ENCODE measurements around the gene TRAPPC14. TPM values are rescaled to one million over a fixed set of nuclear protein-coding genes. Genes with fewer than 3 reads are reported as not detected.
"Not testable (repeated sequence)": the region's sequence is repeated elsewhere in the genome, so short reads cannot be mapped to it uniquely, and the experiment has no call there.

TRAPPC14 gene
- total RNA-seq, 2 experiments from 2014 or later: 17.9 to 19.7 TPM

GRCh38 chr7:100148225-100148558 lies 10.3 kb downstream of the TRAPPC14 start:
- intact Hi-C loops (cut with micrococcal nuclease): loop anchor here (1.0 to 2.0 kb wide), 5 partner anchors 10 to 280 kb away; partner anchors contain the start of genes GPC2, MBLAC1, STAG3 and TRAPPC14
- no peaks in the 10 kb centered on the region for H3K9me3 Mint-ChIP-seq

GRCh38 chr7:100147278-100147677 lies 11.2 kb downstream of the TRAPPC14 start:
- H3K36me3 Mint-ChIP-seq: peaks cover 9% of the 10 kb centered on the region
- ChIA-PET POLR2A (interaction anchor here (1.2 kb wide), 1 partner anchor 9 kb away, joined by 3 read pairs; no protein-coding TSS in a partner anchor), CTCF (interaction anchor here (2.1 to 6.2 kb wide), 2 partner anchors 15 to 70 kb away, joined by 9 to 46 read pairs; no protein-coding TSS in a partner anchor)
- peaks cover 19% of the 10 kb centered on the region for H3K4me1 Mint-ChIP-seq (ENCODE audit: low read depth)
- peak overlapping the region; percentile 94 for H3K27ac Mint-ChIP-seq
- no peaks in the 10 kb centered on the region for H3K27me3 Mint-ChIP-seq
- H3K9me3 Mint-ChIP-seq: no peaks in the 10 kb centered on the region
- no peak for DNase-seq
- no peak overlapping the region for H3K4me3 Mint-ChIP-seq
- intact Hi-C loops (cut with micrococcal nuclease): no loop called here

More at GRCh38 chr7:100148225-100148558, 10.3 kb downstream of the TRAPPC14 start:
- CTCF ChIA-PET: interaction anchor here (1.0 to 6.2 kb wide), 4 partner anchors 9 to 70 kb away, joined by 4 to 46 read pairs (median 8); no protein-coding TSS in a partner anchor
- Mint-ChIP-seq H3K4me3 (peak overlapping the region; percentile 95), H3K27ac (peak overlapping the region; percentile 94), H3K4me1 (ENCODE audit: low read depth) (peaks cover 23% of the 10 kb centered on the region), H3K27me3 (no peaks in the 10 kb centered on the region), H3K36me3 (peaks cover 15% of the 10 kb centered on the region)
- DNase-seq: no peak
- POLR2A ChIA-PET: interaction anchor here (0.7 to 1.6 kb wide), 7 partner anchors 9 to 48 kb away, joined by 3 to 4 read pairs (median 3); partner anchors contain the start of genes CNPY4, GPC2 and MCM7

- H3K27me3 Mint-ChIP-seq; H3K36me3 Mint-ChIP-seq; DNase-seq; POLR2A ChIA-PET; H3K4me3 Mint-ChIP-seq; H3K9me3 Mint-ChIP-seq; intact Hi-C loops (cut with micrococcal nuclease); H3K27ac Mint-ChIP-seq: not testable (repeated sequence)
- CTCF ChIA-PET: interaction anchor here (6.2 kb wide), 1 partner anchor 14 kb away, joined by 46 read pairs; no protein-coding TSS in a partner anchor
- peaks cover 17% of the 10 kb centered on the region for H3K4me1 Mint-ChIP-seq (ENCODE audit: low read depth)
These were observed 12.2 kb downstream of the TRAPPC14 start for GRCh38 chr7:100146350-100146749.

- CTCF ChIA-PET: interaction anchor here (1.0 kb wide), 1 partner anchor 12 kb away, joined by 4 read pairs; no protein-coding TSS in a partner anchor
- peaks cover 11% of the 10 kb centered on the region for H3K4me1 Mint-ChIP-seq (ENCODE audit: low read depth)
- peaks cover 2% of the 10 kb centered on the region for H3K27me3 Mint-ChIP-seq
- no peaks in the 10 kb centered on the region for H3K9me3 Mint-ChIP-seq
- no peak overlapping the region for H3K4me3 Mint-ChIP-seq
- POLR2A ChIA-PET: no interaction called here
- no peaks in the 10 kb centered on the region for H3K36me3 Mint-ChIP-seq
- H3K27ac Mint-ChIP-seq: no peak overlapping the region
- intact Hi-C loops (cut with micrococcal nuclease): no loop called here
- no peak for DNase-seq
These were observed 16.1 kb downstream of the TRAPPC14 start for GRCh38 chr7:100142461-100142860.

- Mint-ChIP-seq H3K9me3 (no peaks in the 10 kb centered on the region), H3K4me1 (ENCODE audit: low read depth) (peaks cover 11% of the 10 kb centered on the region), H3K27ac (no peak overlapping the region), H3K27me3 (peaks cover 2% of the 10 kb centered on the region), H3K36me3 (no peaks in the 10 kb centered on the region), H3K4me3 (no peak overlapping the region)
- intact Hi-C loops (cut with micrococcal nuclease): loop anchor here (1.0 kb wide), 1 partner anchor 73 kb away; no protein-coding TSS in a partner anchor
- POLR2A ChIA-PET: no interaction called here
- no peak for DNase-seq
- CTCF ChIA-PET: interaction anchor here (1.1 to 1.6 kb wide), 2 partner anchors 9 to 11 kb away, joined by 4 to 5 read pairs; no protein-coding TSS in a partner anchor
These were observed 17.0 kb downstream of the TRAPPC14 start for GRCh38 chr7:100141555-100141949.

GRCh38 chr7:100137851-100138760 lies 20.4 kb downstream of the TRAPPC14 start:
- peaks cover 11% of the 10 kb centered on the region for H3K4me1 Mint-ChIP-seq (ENCODE audit: low read depth)
- intact Hi-C loops (cut with micrococcal nuclease): no loop called here
- H3K4me3 Mint-ChIP-seq: no peak overlapping the region
- H3K27ac Mint-ChIP-seq: no peak overlapping the region
- CTCF ChIA-PET: interaction anchor here (1.5 kb wide), 1 partner anchor 270 kb away, joined by 3 read pairs; no protein-coding TSS in a partner anchor
- H3K9me3 Mint-ChIP-seq: no peaks in the 10 kb centered on the region
- H3K36me3 Mint-ChIP-seq: no peaks in the 10 kb centered on the region
- no peak for DNase-seq
- POLR2A ChIA-PET: no interaction called here
- H3K27me3 Mint-ChIP-seq: peaks cover 2% of the 10 kb centered on the region

GRCh38 chr7:100132697-100133151 lies 25.8 kb downstream of the TRAPPC14 start:
- intact Hi-C loops (cut with micrococcal nuclease): loop anchor here (1.0 to 5.0 kb wide), 3 partner anchors 84 to 275 kb away; no protein-coding TSS in a partner anchor
- ChIA-PET POLR2A (no interaction called here), CTCF (interaction anchor here (0.6 to 5.0 kb wide), 32 partner anchors 8 to 350 kb away, joined by 3 to 46 read pairs (median 4); partner anchors contain the start of genes AP4M1, GPC2, LAMTOR4 and MCM7)
- H3K4me3 Mint-ChIP-seq: no peak overlapping the region
- peak; percentile 79 for DNase-seq
- no peaks in the 10 kb centered on the region for H3K9me3 Mint-ChIP-seq
- no peaks in the 10 kb centered on the region for H3K27me3 Mint-ChIP-seq
- H3K4me1 Mint-ChIP-seq (ENCODE audit: low read depth): peaks cover 14% of the 10 kb centered on the region
- no peak overlapping the region for H3K27ac Mint-ChIP-seq
- no peaks in the 10 kb centered on the region for H3K36me3 Mint-ChIP-seq

GRCh38 chr7:100132126-100132525 lies 26.4 kb downstream of the TRAPPC14 start:
- Mint-ChIP-seq H3K27me3 (no peaks in the 10 kb centered on the region), H3K4me1 (ENCODE audit: low read depth) (peaks cover 14% of the 10 kb centered on the region), H3K27ac (no peak overlapping the region), H3K4me3 (no peak overlapping the region), H3K9me3 (no peaks in the 10 kb centered on the region), H3K36me3 (no peaks in the 10 kb centered on the region)
- intact Hi-C loops (cut with micrococcal nuclease): loop anchor here (1.0 to 5.0 kb wide), 3 partner anchors 85 to 275 kb away; no protein-coding TSS in a partner anchor
- ChIA-PET POLR2A (no interaction called here), CTCF (interaction anchor here (0.6 to 5.0 kb wide), 26 partner anchors 9 to 351 kb away, joined by 3 to 46 read pairs (median 4); partner anchors contain the start of genes AP4M1, GPC2, LAMTOR4 and MCM7)
- DNase-seq: no peak

GRCh38 chr7:100130608-100131453 lies 27.7 kb downstream of the TRAPPC14 start:
- ChIA-PET POLR2A (interaction anchor here (1.1 to 1.5 kb wide), 3 partner anchors 14 to 80 kb away, joined by 3 read pairs; partner anchors contain the start of gene MCM7), CTCF (interaction anchor here (0.6 to 5.0 kb wide), 28 partner anchors 9 to 749 kb away, joined by 3 to 46 read pairs (median 4); partner anchors contain the start of genes AP4M1, CNPY4, GAL3ST4 and GPC2)
- Mint-ChIP-seq H3K4me1 (ENCODE audit: low read depth) (peaks cover 14% of the 10 kb centered on the region), H3K4me3 (no peak overlapping the region), H3K27me3 (no peaks in the 10 kb centered on the region), H3K27ac (no peak overlapping the region), H3K36me3 (peaks cover 4% of the 10 kb centered on the region), H3K9me3 (no peaks in the 10 kb centered on the region)
- intact Hi-C loops (cut with micrococcal nuclease): loop anchor here (2.0 to 5.0 kb wide), 2 partner anchors 150 to 216 kb away; no protein-coding TSS in a partner anchor
- peak; percentile 91 for DNase-seq

GRCh38 chr7:100130220-100130607 lies 28.3 kb downstream of the TRAPPC14 start:
- H3K27me3 Mint-ChIP-seq, H3K27ac Mint-ChIP-seq, DNase-seq, H3K9me3 Mint-ChIP-seq, H3K4me3 Mint-ChIP-seq, H3K36me3 Mint-ChIP-seq: not testable (repeated sequence)
- POLR2A ChIA-PET: interaction anchor here (1.1 to 1.5 kb wide), 3 partner anchors 13 to 81 kb away, joined by 3 read pairs; partner anchors contain the start of gene MCM7
- intact Hi-C loops (cut with micrococcal nuclease): loop anchor here (2.0 to 5.0 kb wide), 2 partner anchors 149 to 217 kb away; no protein-coding TSS in a partner anchor
- CTCF ChIA-PET: interaction anchor here (0.8 to 5.0 kb wide), 15 partner anchors 10 to 278 kb away, joined by 3 to 46 read pairs (median 5); partner anchors contain the start of genes AP4M1, CNPY4, GAL3ST4 and LAMTOR4
- H3K4me1 Mint-ChIP-seq (ENCODE audit: low read depth): peaks cover 18% of the 10 kb centered on the region

- POLR2A ChIA-PET: interaction anchor here (0.6 to 1.0 kb wide), 5 partner anchors 20 to 300 kb away, joined by 3 to 10 read pairs (median 3); partner anchors contain the start of genes AP4M1, LAMTOR4 and ZCWPW1
- DNase-seq: peak; percentile 21
- intact Hi-C loops (cut with micrococcal nuclease): loop anchor here (5.0 kb wide), 1 partner anchor 299 kb away; the partner anchor contains the start of genes MEPCE and ZCWPW1
These were observed 29.9 kb downstream of the TRAPPC14 start for GRCh38 chr7:100128637-100128963.

More at GRCh38 chr7:100128637-100128963, 29.9 kb downstream of the TRAPPC14 start:
- H3K36me3 Mint-ChIP-seq: peaks cover 6% of the 10 kb centered on the region
- no peak overlapping the region for H3K27ac Mint-ChIP-seq
- peaks cover 29% of the 10 kb centered on the region for H3K4me1 Mint-ChIP-seq (ENCODE audit: low read depth)
- no peaks in the 10 kb centered on the region for H3K9me3 Mint-ChIP-seq
- H3K27me3 Mint-ChIP-seq: no peaks in the 10 kb centered on the region
- CTCF ChIA-PET: interaction anchor here (0.6 to 1.9 kb wide), 5 partner anchors 17 to 279 kb away, joined by 3 to 9 read pairs (median 5); no protein-coding TSS in a partner anchor
- H3K4me3 Mint-ChIP-seq: peak overlapping the region; percentile 76

Measured in activated CD4-positive, alpha-beta memory T cell treated with anti-CD3 and anti-CD28 coated beads for 36 hours (primary cell).